GM12892 (cell line): ENCODE data around the gene CD40.

Source experiments
- POLR2A ChIP-seq: IDR thresholded peaks from 2 replicates; pipeline ENCODE4 v1.6.1; 2011; ENCODE audit warnings: low read depth, low read length, control low read depth
- POLR2AphosphoS5 ChIP-seq: IDR thresholded peaks from 2 replicates; pipeline ENCODE4 v1.6.1; 2011; ENCODE audit warnings: low read depth, low read length, control low read depth
- TAF1 ChIP-seq: IDR thresholded peaks from 2 replicates; pipeline ENCODE4 v1.6.1; 2011; ENCODE audit warnings: low read depth, mild to moderate bottlenecking, control low read depth, low read length, borderline replicate concordance

GRCh38 chr20:46154796-46155195 is 36.7 kb downstream of the CD40 start:
- no peak for TF ChIP-seq POLR2AphosphoS5
- no peak for TF ChIP-seq TAF1
- TF ChIP-seq POLR2A, result no peak
